A204.1 (cell line): ENCODE data around the gene SYN1.

ENCODE experiments used
- FAIRE-seq: peaks from 2 replicates; lab custom pipeline; 2012; peaks lifted over from hg19 to GRCh38; lab: Jason Lieb, UNC

Gene SYN1

GRCh38 chrX:47572773-47573340 is 46.8 kb downstream of the SYN1 start:
- no peak for FAIRE-seq

- FAIRE-seq = no peak
Observed at GRCh38 chrX:47571896-47572295, 47.8 kb downstream of the SYN1 start.

GRCh38 chrX:47571215-47571614 is 48.4 kb downstream of the SYN1 start:
- FAIRE-seq = no peak

- no peak for FAIRE-seq
Observed at GRCh38 chrX:47570794-47571193, 48.9 kb downstream of the SYN1 start.

- FAIRE-seq = no peak
Observed at GRCh38 chrX:47568656-47569295, 50.9 kb downstream of the SYN1 start.

- FAIRE-seq = no peak
Observed at GRCh38 chrX:47566841-47567240, 52.8 kb downstream of the SYN1 start.

- FAIRE-seq = no peak
Observed at GRCh38 chrX:47564438-47565085, 55.1 kb downstream of the SYN1 start.

GRCh38 chrX:47563801-47564315 is 55.8 kb downstream of the SYN1 start:
- FAIRE-seq = no peak

- no peak for FAIRE-seq
Observed at GRCh38 chrX:47562615-47563243, 56.9 kb downstream of the SYN1 start.

GRCh38 chrX:47561659-47562151 is 58.0 kb downstream of the SYN1 start:
- no peak for FAIRE-seq

GRCh38 chrX:47560934-47561658 is 58.6 kb downstream of the SYN1 start, which contains the start of gene ARAF:
ARAF (plus strand) TSS chrX:47561205; CDS start chrX:47562968, 1,763 bp downstream.
- FAIRE-seq = peak; percentile 88

- FAIRE-seq = no peak
Observed at GRCh38 chrX:47560179-47560933, 59.3 kb downstream of the SYN1 start.

GRCh38 chrX:47558436-47558835 is 61.2 kb downstream of the SYN1 start:
- FAIRE-seq = no peak

GRCh38 chrX:47556045-47556623 is 63.5 kb downstream of the SYN1 start:
- FAIRE-seq = peak; percentile 92

- FAIRE-seq = no peak
Observed at GRCh38 chrX:47543496-47543895, 76.2 kb downstream of the SYN1 start.

- FAIRE-seq = peak; percentile 98
Observed at GRCh38 chrX:47540754-47541538, 78.7 kb downstream of the SYN1 start.

GRCh38 chrX:47539860-47540259 is 79.8 kb downstream of the SYN1 start:
- no peak for FAIRE-seq

- FAIRE-seq = no peak
Observed at GRCh38 chrX:47530049-47530448, 89.6 kb downstream of the SYN1 start.

GRCh38 chrX:47529548-47529947 is 90.1 kb downstream of the SYN1 start:
- no peak for FAIRE-seq

- FAIRE-seq = no peak
Observed at GRCh38 chrX:47523713-47524166, 95.9 kb downstream of the SYN1 start.
